ENCODE measurements around the gene PPP1R9A. TPM values are rescaled to one million over a fixed set of nuclear protein-coding genes. Genes with fewer than 3 reads are reported as not detected.

Gene PPP1R9A
- total and polyA plus RNA-seq, 10 of the 15 experiments (the other 5 are each of a cell fraction or from before 2014, with no cell fraction given), result 0.04 to 0.12 TPM; not detected in 8

- POLR2A ChIA-PET, result no interaction called here
- SMC1A ChIA-PET (ENCODE audit: uncharacterized antibody, unreplicated experiment), result interaction anchor here (1.2 to 2.0 kb wide), 2 partner anchors 12 to 42 kb away, joined by 4 to 5 read pairs; no protein-coding TSS in a partner anchor
- Histone ChIP-seq H3K27me3 (replicated peaks in 1 of 2; ENCODE audit: control insufficient read depth in 2 of 2, insufficient read depth in 2 of 2, low read length in 1 of 2) (no peaks in the 10 kb centered on the region), H3K4me2 (ENCODE audit: control insufficient read depth, insufficient read depth) (no peak overlapping the region), H3K9ac (ENCODE audit: control insufficient read depth, insufficient read depth, low read length) (no peak overlapping the region), H3K4me3 (no peak overlapping the region), H3K36me3 (ENCODE audit: control insufficient read depth in 2 of 2, insufficient read depth in 2 of 2, low read length in 1 of 2) (no peaks in the 10 kb centered on the region), H2AFZ (ENCODE audit: control insufficient read depth, low read depth, low read length) (no peak overlapping the region), H3K27ac (ENCODE audit: control insufficient read depth, insufficient read depth) (no peak overlapping the region), H4K20me1 (ENCODE audit: control insufficient read depth, insufficient read depth) (no peaks in the 10 kb centered on the region), H3K4me1 (ENCODE audit: control insufficient read depth, insufficient read depth, low read length) (no peaks in the 10 kb centered on the region), H3K79me2 (ENCODE audit: control insufficient read depth, insufficient read depth, low read length) (no peaks in the 10 kb centered on the region), H3K9me3 (replicated peaks; ENCODE audit: control insufficient read depth, insufficient read depth, low read length) (no peaks in the 10 kb centered on the region)
- DNase-seq (ENCODE audit: low read depth, low spot score) (no peak), FAIRE-seq (no peak), ATAC-seq (no peak)
- BruUV-seq (replicated peaks), result no TSS peak
- WGBS (ENCODE audit: insufficient coverage, insufficient replicate concordance, low lambda C conversion rate, missing lambda C conversion rate), result 62% methylated on average over 6 of the region's 6 CpGs
- CTCF ChIA-PET, result interaction anchor here (0.6 kb wide), 1 partner anchor 1739 kb away, joined by 3 read pairs; no protein-coding TSS in a partner anchor
- in situ Hi-C loops (cut with MboI) (no loop called here), intact Hi-C loops (cut with micrococcal nuclease; ENCODE audit: unreplicated experiment) (no loop called here)
- RAD21 ChIA-PET (ENCODE audit: unreplicated experiment), result no interaction called here
- TF ChIP-seq BHLHE40 (IDR thresholded peaks at IDR 0.05; ENCODE audit: borderline replicate concordance in 1 of 2, low read depth in 2 of 2, low read length in 1 of 2) (no peak), STAT3 (IDR thresholded peaks at IDR 0.05; ENCODE audit: low read depth, low read length) (no peak), BRCA1 (IDR thresholded peaks at IDR 0.05; ENCODE audit: low read depth, low read length) (no peak), IRF3 (IDR thresholded peaks at IDR 0.05) (no peak), SIX5 (IDR thresholded peaks at IDR 0.05; ENCODE audit: low read depth, low read length, severe bottlenecking) (no peak), SREBF2 (IDR thresholded peaks at IDR 0.05; ENCODE audit: low read length) (no peak), CUX1 (IDR thresholded peaks at IDR 0.05; ENCODE audit: insufficient replicate concordance, low read depth, low read length) (no peak), ASH2L (IDR thresholded peaks at IDR 0.05; ENCODE audit: borderline replicate concordance, low read depth) (no peak), HCFC1 (IDR thresholded peaks at IDR 0.05; ENCODE audit: low read length) (no peak), MTA3 (IDR thresholded peaks at IDR 0.05; ENCODE audit: borderline replicate concordance, low read length) (no peak), ATF3 (IDR thresholded peaks at IDR 0.05; ENCODE audit: borderline replicate concordance, extremely low read depth, low read depth, low read length) (no peak), HDAC6 (IDR thresholded peaks at IDR 0.05; ENCODE audit: unreplicated experiment) (no peak), ZNF24 (IDR thresholded peaks at IDR 0.05) (no peak), ZNF274 (IDR thresholded peaks at IDR 0.05; ENCODE audit: insufficient read depth, insufficient read length) (no peak), TBL1XR1 (IDR thresholded peaks at IDR 0.05; ENCODE audit: low read depth, low read length) (no peak), CEBPZ (IDR thresholded peaks at IDR 0.05; ENCODE audit: low read depth, low read length) (no peak)
Observed at GRCh38 chr7:95296456-95296855, 389.1 kb downstream of the PPP1R9A start.

Measured in GM12878 (cell line).